GM11168 (cell line): ENCODE data around the gene TNIP1.

Experiments used
- in situ Hi-C: fragments of 300-500 bp; cut with MboI; formaldehyde crosslinking; loops from one replicate; pipeline ENCODE4 v1.12.0; 2022; ENCODE audit warnings: low sequenced_read_pairs; ENCODE audit not compliant: unreplicated experiment

TNIP1 gene

DNA sequence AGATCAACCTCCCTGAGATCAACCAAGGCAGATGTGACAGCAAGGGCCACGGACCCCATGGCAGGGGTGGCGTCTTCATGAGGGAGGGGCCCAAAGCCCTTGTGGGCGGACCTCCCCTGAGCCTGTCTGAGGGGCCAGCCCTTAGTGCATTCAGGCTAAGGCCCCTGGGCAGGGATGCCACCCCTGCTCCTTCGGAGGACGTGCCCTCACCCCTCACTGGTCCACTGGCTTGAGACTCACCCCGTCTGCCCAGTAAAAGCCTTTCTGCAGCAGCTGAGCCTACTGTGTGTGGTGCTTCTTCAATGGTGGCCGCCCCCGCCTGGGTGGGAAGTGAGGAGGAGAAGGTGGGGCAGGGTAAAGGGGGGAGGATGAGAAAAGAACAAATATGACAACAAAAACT is 52.1 kb downstream of the TNIP1 start:
- in situ Hi-C loops = no loop called here

GRCh38 chr5:151027961-151028479 is 52.8 kb downstream of the TNIP1 start:
- in situ Hi-C loops = no loop called here

DNA sequence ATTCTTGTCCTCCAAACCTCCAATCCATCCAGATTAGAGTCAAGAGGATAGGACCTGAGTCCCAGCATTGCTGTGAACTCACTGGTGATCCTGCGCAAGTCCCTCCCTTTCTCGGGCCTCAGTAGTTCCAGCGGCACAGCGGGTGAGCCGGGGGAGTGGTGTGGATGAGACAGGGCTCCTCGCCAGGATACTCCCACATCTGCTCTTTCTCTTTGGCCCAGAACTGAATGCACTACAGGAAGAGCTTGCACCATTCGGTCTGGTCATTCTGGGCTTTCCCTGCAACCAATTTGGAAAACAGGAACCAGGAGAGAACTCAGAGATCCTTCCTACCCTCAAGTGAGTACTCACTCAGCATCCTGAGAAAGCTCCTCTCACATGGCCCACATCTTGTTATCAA is 54.2 kb downstream of the TNIP1 start:
- in situ Hi-C loops = no loop called here

DNA sequence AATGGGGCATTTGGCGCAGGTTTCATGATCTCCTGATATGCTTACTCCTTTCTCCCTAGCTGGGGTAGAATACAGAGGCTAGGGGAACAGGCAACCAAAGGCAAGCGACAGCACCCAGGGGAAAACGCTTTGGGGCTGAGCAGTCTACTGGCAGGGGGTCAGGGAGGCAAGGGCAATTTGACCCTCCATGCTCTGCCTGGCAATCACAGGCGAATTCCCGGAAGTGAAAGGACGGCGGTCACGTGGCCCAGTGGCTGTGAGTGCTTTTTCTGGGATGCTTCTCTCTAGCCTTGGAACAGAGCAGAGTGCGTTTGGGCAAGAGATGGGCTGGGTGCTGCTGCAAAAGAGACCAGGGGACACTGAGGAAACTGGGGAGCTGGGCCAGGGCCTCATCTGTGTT is 54.7 kb downstream of the TNIP1 start:
- in situ Hi-C loops = no loop called here

- in situ Hi-C loops = no loop called here
These were observed 55.6 kb downstream of the TNIP1 start for GRCh38 chr5:151025250-151025606.

- in situ Hi-C loops = no loop called here
These were observed 56.2 kb downstream of the TNIP1 start for GRCh38 chr5:151024440-151025249.

DNA sequence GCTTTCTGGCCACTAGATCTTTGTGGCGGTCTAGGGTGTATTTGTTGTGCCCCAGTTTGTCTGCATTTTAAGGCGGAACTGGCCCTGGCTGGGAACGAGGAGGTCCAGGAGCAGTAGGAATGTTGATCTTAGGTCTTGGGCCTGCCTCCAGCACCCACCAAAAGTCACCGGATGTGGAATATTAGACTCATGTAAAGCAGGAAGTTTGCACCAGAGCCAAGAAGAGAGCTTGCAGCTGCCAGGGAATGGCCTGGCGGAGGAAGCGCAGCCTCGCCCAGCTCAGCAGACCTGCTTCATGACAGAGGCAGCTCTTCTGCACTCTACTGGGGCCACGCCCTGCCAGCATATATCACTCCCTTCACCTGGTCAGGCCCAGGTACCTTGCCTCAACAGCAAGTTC is 57.2 kb downstream of the TNIP1 start:
- in situ Hi-C loops = no loop called here

DNA sequence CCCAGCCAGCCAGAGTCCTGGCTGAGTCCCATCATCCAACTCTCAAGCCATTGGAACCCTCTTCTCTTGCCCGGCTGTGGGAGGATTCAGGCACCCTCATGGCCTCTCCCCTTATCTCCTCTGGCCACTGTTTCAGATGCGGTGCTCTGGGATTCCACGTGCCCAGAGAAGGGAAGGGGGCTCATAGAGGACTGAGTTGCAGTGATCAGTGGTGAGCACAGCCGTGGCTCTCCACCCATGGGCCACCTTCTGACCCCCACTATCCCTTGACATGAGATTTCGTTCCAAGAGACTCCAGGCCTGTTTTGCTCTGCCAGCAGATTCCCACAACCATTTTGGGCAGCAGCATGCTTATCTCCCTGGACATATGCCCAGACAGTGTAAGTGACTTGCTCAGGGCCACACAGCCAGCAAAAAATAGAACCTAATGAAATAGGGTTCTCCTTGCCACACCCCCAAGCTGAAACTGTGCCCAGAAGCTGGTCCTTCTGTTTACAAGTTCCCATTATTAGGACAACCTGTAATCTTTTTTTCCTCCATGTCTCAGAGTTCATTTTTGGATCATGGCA is 57.7 kb downstream of the TNIP1 start:
- in situ Hi-C loops = no loop called here

- in situ Hi-C loops = no loop called here
These were observed 58.3 kb downstream of the TNIP1 start for GRCh38 chr5:151022511-151023018.

DNA sequence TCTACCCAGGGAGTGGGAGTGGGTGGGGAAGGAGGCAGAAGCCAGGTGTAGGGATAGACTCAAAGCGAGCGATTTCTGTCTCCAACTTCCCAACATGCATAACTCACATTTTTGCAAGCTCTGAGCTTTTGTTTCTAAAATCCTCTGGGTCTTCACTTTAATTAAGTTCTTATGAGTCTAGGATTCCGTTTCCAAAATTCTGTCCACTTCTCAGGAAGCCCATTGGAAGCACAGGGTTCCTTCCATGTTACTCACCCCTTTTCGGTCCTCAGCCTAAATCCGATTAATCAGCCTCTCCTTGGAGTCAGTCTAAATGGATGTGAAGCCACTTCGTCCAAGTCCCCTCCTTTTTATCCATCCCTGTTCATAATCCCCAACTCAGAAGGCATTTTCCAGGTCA is 59.1 kb downstream of the TNIP1 start:
- in situ Hi-C loops = no loop called here

- in situ Hi-C loops = no loop called here
These were observed 60.3 kb downstream of the TNIP1 start, which contains the start of gene GPX3 for GRCh38 chr5:151020304-151021110. TSS of gene GPX3 (plus strand) at chr5:151020591. CDS start at chr5:151020655, 64 bp downstream.

- in situ Hi-C loops = no loop called here
These were observed 61.5 kb downstream of the TNIP1 start for GRCh38 chr5:151019331-151019730.

DNA sequence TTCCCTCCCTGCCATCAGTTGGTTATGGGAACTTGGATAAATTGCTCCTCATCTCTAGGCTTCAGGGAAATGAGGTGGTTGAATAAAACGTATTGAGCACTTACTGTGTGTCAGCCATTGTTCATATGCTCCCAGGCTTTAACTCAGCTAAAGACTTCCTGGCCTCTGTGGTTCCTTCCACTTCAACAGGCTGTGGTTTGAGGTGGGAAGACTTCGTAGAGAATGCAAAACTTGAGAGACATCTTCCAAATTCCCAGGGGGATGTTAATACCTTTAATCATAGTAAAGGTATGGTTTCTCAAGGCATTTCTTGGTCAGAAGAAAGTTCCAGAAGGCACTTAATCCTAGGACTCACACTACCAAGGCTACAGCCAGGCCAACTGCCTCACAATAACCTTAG is 62.0 kb downstream of the TNIP1 start:
- in situ Hi-C loops = no loop called here

- in situ Hi-C loops = no loop called here
These were observed 62.9 kb downstream of the TNIP1 start for GRCh38 chr5:151017897-151018296.

- in situ Hi-C loops = no loop called here
These were observed 64.1 kb downstream of the TNIP1 start for GRCh38 chr5:151016700-151017099.

GRCh38 chr5:151015974-151016587 is 64.8 kb downstream of the TNIP1 start:
- in situ Hi-C loops = no loop called here

DNA sequence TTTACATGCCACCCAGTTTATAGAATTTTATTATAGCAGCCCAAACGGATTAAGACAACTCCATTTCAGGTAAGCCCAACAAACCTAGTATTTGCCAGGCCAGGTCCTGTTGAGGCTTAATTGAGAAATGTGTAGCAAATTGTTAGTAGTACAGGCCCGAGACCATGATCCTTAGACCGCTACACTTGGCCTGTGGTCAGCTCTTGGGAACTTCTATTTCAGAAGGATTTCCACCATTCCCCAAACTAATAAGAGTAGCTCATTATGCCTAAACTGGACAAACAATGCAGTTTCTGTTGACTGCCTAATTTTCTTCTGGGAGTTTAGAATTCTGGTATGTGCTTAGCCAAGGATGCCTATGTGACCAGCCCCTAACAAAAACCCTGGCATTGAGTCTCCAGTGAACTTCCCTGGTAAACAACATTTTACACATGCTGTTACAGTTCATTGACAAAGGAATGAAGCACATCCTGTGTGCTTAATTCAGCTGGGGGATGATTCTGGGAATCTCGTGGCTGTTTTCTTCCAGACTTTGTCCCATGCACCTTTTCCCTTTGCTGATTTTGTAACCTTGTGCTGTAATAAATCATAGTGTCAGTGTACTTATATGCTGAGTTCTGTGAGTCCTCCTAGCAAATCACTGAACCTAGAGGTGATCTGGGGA is 66.0 kb downstream of the TNIP1 start:
- in situ Hi-C loops = no loop called here

DNA sequence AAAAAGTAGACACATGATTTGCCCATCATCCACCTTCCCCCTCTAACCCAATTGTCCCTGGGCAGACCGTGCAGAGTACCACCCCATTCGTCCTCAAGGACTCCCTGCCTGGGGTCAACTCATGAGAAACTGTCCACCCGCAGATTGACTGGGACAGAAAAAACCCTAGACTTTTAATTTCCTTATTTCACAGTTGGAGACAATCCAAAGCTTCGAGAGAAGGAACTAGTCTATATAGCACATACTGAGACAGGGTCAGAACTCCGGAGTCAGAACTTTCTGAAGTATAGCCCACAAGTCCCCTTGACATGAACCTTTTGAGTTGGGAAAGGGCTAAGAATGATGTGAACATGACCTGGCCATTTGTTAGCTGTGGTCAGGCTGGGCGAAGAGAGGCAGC is 68.0 kb downstream of the TNIP1 start:
- in situ Hi-C loops = no loop called here

GRCh38 chr5:151008906-151009305 is 71.9 kb downstream of the TNIP1 start:
- in situ Hi-C loops = no loop called here

- in situ Hi-C loops = no loop called here
These were observed 72.7 kb downstream of the TNIP1 start for GRCh38 chr5:151008210-151008491.
